Vagina (tissue), 2 donors: ENCODE measurements around the gene EHD1. TPM values are rescaled to one million over a fixed set of nuclear protein-coding genes. Genes with fewer than 3 reads are reported as not detected.

Experiments used
- DNase-seq, 2 donors: peaks; one replicate each; pipeline ENCODE4 v3.0.0-alpha.2; 2017; ENCODE audit errors: extremely low spot score in 2 of 2
- H3K27ac ChIP-seq: fragments of 200-600 bp; sonication (generic); one replicate; pipeline ENCODE4 v1.5.1; 2019
- H3K27me3 ChIP-seq: fragments of 200-600 bp; sonication (generic); one replicate; pipeline ENCODE4 v1.5.1; 2019
- H3K36me3 ChIP-seq, 2 donors: fragments of 200-600 bp; sonication (generic); one replicate each; pipeline ENCODE4 v1.5.1; 2017 to 2019
- H3K4me1 ChIP-seq: fragments of 200-600 bp; sonication (generic); one replicate; pipeline ENCODE4 v1.5.1; 2019
- H3K4me3 ChIP-seq, 2 donors: fragments of 200-600 bp; sonication (generic); 1 replicate in 1 of 2; 2 replicates in 1 of 2; pipeline ENCODE4 v1.5.1; 2016 to 2019
- H3K9me3 ChIP-seq: fragments of 200-600 bp; sonication (generic); one replicate; pipeline ENCODE4 v1.5.1; 2019
- CTCF ChIP-seq, 3 experiments: fragments of 450-650 bp in 2 of 3; fragments of 200-600 bp in 1 of 3; sonication (generic) in 1 of 3; IDR thresholded peaks; one replicate each; pipeline ENCODE4 v1.5.1; 2017 to 2019; ENCODE audit warnings: antibody characterized with exemption in 3 of 3, mild to moderate bottlenecking in 2 of 3, moderate library complexity in 2 of 3
- POLR2A ChIP-seq, 2 donors: fragments of 450-650 bp; IDR thresholded peaks; one replicate each; pipeline ENCODE4 v1.6.1; 2017; ENCODE audit warnings: antibody characterized with exemption in 2 of 2, mild to moderate bottlenecking in 2 of 2, moderate library complexity in 2 of 2
- POLR2AphosphoS5 ChIP-seq, 2 donors: sonication (generic); formaldehyde crosslinking; IDR thresholded peaks; one replicate each; pipeline ENCODE4 v1.9.0; 2017; ENCODE audit warnings: antibody characterized with exemption in 2 of 2, mild to moderate bottlenecking in 2 of 2, low read depth in 1 of 2; ENCODE audit not compliant: insufficient read depth in 1 of 2
- intact Hi-C: fragments of 100-400 bp; cut with DNase I; formaldehyde crosslinking; loops from one replicate; pipeline ENCODE4 v1.15.1; 2023
- total RNA-seq: library from RNA; depleted of rRNA; stranded (reverse); fragments of >200 nt; gene quantifications from one replicate; pipeline ENCODE4 v1.2.3, GENCODE V29; 2016

EHD1 gene
- total RNA-seq, 1 donor from 2014 or later, result 61.6 TPM

DNA sequence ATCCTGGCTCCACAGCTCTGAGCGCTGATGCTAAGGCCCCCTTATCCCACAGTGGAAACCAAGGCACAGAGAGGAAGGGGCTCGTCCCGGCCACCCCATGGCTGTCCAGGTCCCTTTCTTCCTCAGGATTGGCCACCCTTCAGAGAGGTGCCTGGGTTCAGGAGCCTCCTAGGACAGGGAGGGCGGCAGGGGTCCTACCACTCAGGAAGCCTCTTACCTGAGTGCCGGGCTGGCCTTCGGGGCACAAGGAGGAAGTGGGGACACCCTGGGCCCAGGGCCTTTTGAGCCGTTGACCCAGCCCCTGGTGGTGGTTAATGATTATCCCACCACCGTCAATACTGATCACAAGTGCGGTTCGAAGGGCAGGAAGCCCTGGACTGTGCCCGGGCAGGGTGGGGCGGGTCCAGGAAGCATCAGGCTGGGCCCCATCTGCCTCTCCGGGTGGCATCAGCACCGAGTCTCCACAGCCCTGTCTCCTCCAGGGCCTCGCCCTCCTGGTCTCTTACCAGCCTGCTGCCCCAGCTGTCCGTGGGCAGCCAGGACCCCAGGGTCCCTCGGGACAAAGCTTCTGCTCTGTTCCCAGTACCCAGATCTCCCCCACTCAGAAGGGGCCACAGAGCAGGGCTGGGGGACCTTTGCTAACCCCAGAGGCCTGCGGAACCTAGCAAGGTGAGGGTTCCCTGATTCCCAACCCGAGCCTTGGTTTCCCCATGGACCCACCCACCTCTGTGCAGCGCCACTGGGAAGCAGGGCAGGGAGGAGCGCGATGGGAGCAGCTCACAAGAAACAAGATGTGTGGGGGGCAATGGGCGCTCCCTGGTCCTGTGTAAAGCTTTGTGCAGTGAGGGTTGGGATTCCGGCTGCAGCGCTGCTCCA lies 15.0 kb upstream of the EHD1 start:
- TF ChIP-seq POLR2A (IDR thresholded peaks at IDR 0.05) (no peak), POLR2AphosphoS5 (IDR thresholded peaks at IDR 0.05; ENCODE audit: insufficient read depth in 1 of 2, low read depth in 1 of 2) (no peak)
- H3K36me3 ChIP-seq, result peaks cover 0 to 16% of the 10 kb centered on the region in 2 donors
- DNase-seq, result no peak
- intact Hi-C loops, result no loop called here
- H3K27me3 ChIP-seq, result no peaks in the 10 kb centered on the region
- H3K4me1 ChIP-seq, result no peaks in the 10 kb centered on the region
- no peak overlapping the region for H3K27ac ChIP-seq
- H3K4me3 ChIP-seq, result no peak overlapping the region
- H3K9me3 ChIP-seq, result no peaks in the 10 kb centered on the region

DNA sequence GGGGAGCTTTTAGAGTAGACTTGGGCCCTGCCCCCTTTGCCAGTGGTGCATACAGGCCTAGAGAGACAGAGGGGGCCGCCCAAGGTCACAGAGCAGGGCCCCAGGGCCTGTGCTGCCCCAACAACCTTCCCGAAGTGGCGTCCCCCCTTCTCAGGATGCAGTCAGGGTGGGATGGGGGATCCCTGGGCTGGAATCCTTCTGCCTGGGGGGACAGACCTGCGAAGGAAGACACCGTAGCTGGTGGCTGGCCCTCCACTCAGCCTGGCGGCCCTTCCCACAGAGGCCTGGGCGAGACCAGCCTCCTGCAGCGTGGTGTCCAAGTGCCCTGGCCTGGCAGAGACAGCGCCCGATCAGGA lies 14.4 kb upstream of the EHD1 start:
- Histone ChIP-seq H3K36me3 (peaks cover 0 to 10% of the 10 kb centered on the region in 2 donors), H3K9me3 (no peaks in the 10 kb centered on the region), H3K27me3 (no peaks in the 10 kb centered on the region), H3K4me1 (peaks cover 6% of the 10 kb centered on the region), H3K4me3 (no peak overlapping the region), H3K27ac (no peak overlapping the region)
- no peak for DNase-seq
- TF ChIP-seq CTCF (IDR thresholded peaks at IDR 0.05) (no peak), POLR2A (IDR thresholded peaks at IDR 0.05) (no peak), POLR2AphosphoS5 (IDR thresholded peaks at IDR 0.05; ENCODE audit: insufficient read depth in 1 of 2, low read depth in 1 of 2) (no peak)
- intact Hi-C loops, result no loop called here

GRCh38 chr11:64892411-64892831 lies 14.0 kb upstream of the EHD1 start:
- peaks cover 10% of the 10 kb centered on the region for H3K4me1 ChIP-seq
- no peak for DNase-seq
- H3K27ac ChIP-seq, result no peak overlapping the region
- intact Hi-C loops, result no loop called here
- no peaks in the 10 kb centered on the region for H3K27me3 ChIP-seq
- no peaks in the 10 kb centered on the region for H3K9me3 ChIP-seq
- TF ChIP-seq POLR2A (IDR thresholded peaks at IDR 0.05), result no peak
- no peak for TF ChIP-seq CTCF (IDR thresholded peaks at IDR 0.05)
- no peak for TF ChIP-seq POLR2AphosphoS5 (IDR thresholded peaks at IDR 0.05; ENCODE audit: insufficient read depth in 1 of 2, low read depth in 1 of 2)
- no peak overlapping the region for H3K4me3 ChIP-seq
- H3K36me3 ChIP-seq, result peaks cover 0 to 6% of the 10 kb centered on the region in 2 donors

DNA sequence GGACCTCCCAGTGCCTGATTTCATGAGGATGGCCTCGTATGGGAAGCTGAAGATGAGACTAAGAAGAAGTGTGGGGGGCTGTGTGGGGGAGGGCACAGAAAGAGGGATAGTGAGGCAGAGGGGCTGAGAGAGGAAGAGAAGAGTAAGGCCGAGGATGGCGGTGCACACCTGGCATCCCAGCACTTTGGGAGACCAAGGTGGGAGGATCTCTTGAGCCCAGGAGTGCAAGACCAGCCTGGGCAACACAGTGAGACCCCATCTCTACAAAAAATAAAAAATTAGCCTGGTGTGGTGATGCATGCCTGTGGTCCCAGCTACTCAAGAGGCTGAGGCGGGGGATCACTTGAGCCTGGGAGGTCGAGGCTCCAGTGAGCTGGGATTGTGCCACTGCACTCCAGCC lies 13.5 kb upstream of the EHD1 start:
- intact Hi-C loops, result no loop called here

GRCh38 chr11:64891215-64891848 lies 12.9 kb upstream of the EHD1 start:
- no peak overlapping the region for H3K27ac ChIP-seq
- H3K36me3 ChIP-seq, result no peaks in the 10 kb centered on the region
- DNase-seq, result no peak
- no peaks in the 10 kb centered on the region for H3K9me3 ChIP-seq
- H3K4me1 ChIP-seq, result peaks cover 10% of the 10 kb centered on the region
- intact Hi-C loops, result no loop called here
- no peak overlapping the region for H3K4me3 ChIP-seq
- TF ChIP-seq CTCF (IDR thresholded peaks at IDR 0.05) (no peak), POLR2AphosphoS5 (IDR thresholded peaks at IDR 0.05; ENCODE audit: insufficient read depth in 1 of 2, low read depth in 1 of 2) (no peak), POLR2A (IDR thresholded peaks at IDR 0.05) (no peak)
- no peaks in the 10 kb centered on the region for H3K27me3 ChIP-seq

More for the DNA sequence above, 13.5 kb upstream of the EHD1 start:
- DNase-seq, result no peak
- Histone ChIP-seq H3K27ac (no peak overlapping the region), H3K27me3 (no peaks in the 10 kb centered on the region), H3K4me3 (no peak overlapping the region), H3K9me3 (no peaks in the 10 kb centered on the region), H3K36me3 (peaks cover 0 to under 1% of the 10 kb centered on the region in 2 donors), H3K4me1 (peaks cover 10% of the 10 kb centered on the region)
- no peak for TF ChIP-seq POLR2AphosphoS5 (IDR thresholded peaks at IDR 0.05; ENCODE audit: insufficient read depth in 1 of 2, low read depth in 1 of 2)
- no peak for TF ChIP-seq CTCF (IDR thresholded peaks at IDR 0.05)
- TF ChIP-seq POLR2A (IDR thresholded peaks at IDR 0.05), result no peak
